ENCODE data around the gene DDIT3. TPM values are rescaled to one million over a fixed set of nuclear protein-coding genes. Genes with fewer than 3 reads are reported as not detected.
"Not testable (repeated sequence)": the region's sequence is repeated elsewhere in the genome, so short reads cannot be mapped to it uniquely, and the experiment has no call there.

DDIT3 gene
- total RNA-seq, 1 experiment from 2014 or later: 84.7 TPM

- H3K9me3 ChIP-seq (ENCODE audit: control insufficient read depth in 1 of 2, insufficient read depth in 1 of 2, low read depth in 1 of 2, low read length in 2 of 2); CTCF ChIA-PET; H4K20me1 ChIP-seq (ENCODE audit: insufficient read depth); H3K9me2 ChIP-seq (ENCODE audit: insufficient read depth); RAD21 ChIA-PET (ENCODE audit: low non-redundant PET in 1 of 2, low total read pairs in 2 of 2, uncharacterized antibody in 2 of 2, unreplicated experiment in 2 of 2); H3K9ac ChIP-seq (ENCODE audit: low read length); DNase-seq (ENCODE audit: low read depth, low spot score); BruUV-seq (replicated peaks); H3K27ac ChIP-seq (ENCODE audit: low read depth, low read length); H2AFZ ChIP-seq (ENCODE audit: low read depth, low read length, poor library complexity, severe bottlenecking); H3K4me2 ChIP-seq (ENCODE audit: low read length); H3K4me3 ChIP-seq (replicated peaks in 1 of 2; ENCODE audit: low read depth in 1 of 2, low read length in 2 of 2); ATAC-seq; intact Hi-C loops (cut with micrococcal nuclease); H3K27me3 ChIP-seq (ENCODE audit: insufficient read depth, low read length): not testable (repeated sequence)
- POLR2A ChIA-PET: interaction anchor here (0.7 to 2.4 kb wide), 2 partner anchors 9 to 61 kb away, joined by 4 to 8 read pairs; no protein-coding TSS in a partner anchor
- H3K79me2 ChIP-seq (ENCODE audit: insufficient read depth, low read length): peaks cover 29% of the 10 kb centered on the region
- H3K36me3 ChIP-seq (ENCODE audit: control insufficient read depth in 1 of 2, insufficient read depth in 2 of 2, low read length in 2 of 2): peaks cover 52 to 53% of the 10 kb centered on the region in 2 experiments; a peak in 3 of 4 replicates
- peaks cover 0 to 11% of the 10 kb centered on the region in 2 experiments; a peak in 2 of 4 replicates for H3K4me1 ChIP-seq (ENCODE audit: control insufficient read depth in 1 of 2, insufficient read depth in 2 of 2, low read length in 2 of 2)
Measured at GRCh38 chr12:57513677-57514076, 6.6 kb downstream of the DDIT3 start.

- intact Hi-C loops (cut with micrococcal nuclease): no loop called here
- no peak overlapping the region for H3K9ac ChIP-seq (ENCODE audit: low read length)
- CTCF ChIA-PET: no interaction called here
- H3K4me1 ChIP-seq (ENCODE audit: control insufficient read depth in 1 of 2, insufficient read depth in 2 of 2, low read length in 2 of 2): peaks cover 0 to 6% of the 10 kb centered on the region in 2 experiments; a peak in 2 of 4 replicates
- H3K27me3 ChIP-seq (ENCODE audit: insufficient read depth, low read length): no peaks in the 10 kb centered on the region
- peaks cover 50 to 54% of the 10 kb centered on the region in 2 experiments; a peak in 3 of 4 replicates for H3K36me3 ChIP-seq (ENCODE audit: control insufficient read depth in 1 of 2, insufficient read depth in 2 of 2, low read length in 2 of 2)
- TF ChIP-seq POLR2AphosphoS5 (IDR thresholded peaks at IDR 0.05; ENCODE audit: low read depth, low read length) (peak; percentile 38; the same call in 1 of the 2 replicates), ATF3 (IDR thresholded peaks at IDR 0.05) (no peak)
- no peak overlapping the region for H3K27ac ChIP-seq (ENCODE audit: low read depth, low read length)
- POLR2A ChIA-PET: interaction anchor here (0.6 to 2.4 kb wide), 2 partner anchors 8 to 1128 kb away, joined by 3 to 8 read pairs; no protein-coding TSS in a partner anchor
- H3K4me3 ChIP-seq (replicated peaks in 1 of 2; ENCODE audit: low read depth in 1 of 2, low read length in 2 of 2): no peak overlapping the region
- H3K9me3 ChIP-seq (ENCODE audit: control insufficient read depth in 1 of 2, insufficient read depth in 1 of 2, low read depth in 1 of 2, low read length in 2 of 2): no peaks in the 10 kb centered on the region
- BruUV-seq (replicated peaks): no TSS peak
- no peaks in the 10 kb centered on the region for H4K20me1 ChIP-seq (ENCODE audit: insufficient read depth)
- H3K9me2 ChIP-seq (ENCODE audit: insufficient read depth): no peaks in the 10 kb centered on the region
- RAD21 ChIA-PET (ENCODE audit: low non-redundant PET in 1 of 2, low total read pairs in 2 of 2, uncharacterized antibody in 2 of 2, unreplicated experiment in 2 of 2): no interaction called here
- DNase-seq (ENCODE audit: low read depth, low spot score): no peak
- no peak for ATAC-seq
- peaks cover 25% of the 10 kb centered on the region for H3K79me2 ChIP-seq (ENCODE audit: insufficient read depth, low read length)
- H3K4me2 ChIP-seq (ENCODE audit: low read length): no peak overlapping the region
- H2AFZ ChIP-seq (ENCODE audit: low read depth, low read length, poor library complexity, severe bottlenecking): no peak overlapping the region
Measured at GRCh38 chr12:57513266-57513665, 7.0 kb downstream of the DDIT3 start.

All from HCT116 (cell line).